Measurements from ENCODE around the gene STK38.
A peak's percentile ranks its signal among the peaks of the same experiment; 100 is the strongest.
"Not testable (repeated sequence)": the region's sequence is repeated elsewhere in the genome, so short reads cannot be mapped to it uniquely, and the experiment has no call there.

The STK38 gene

GRCh38 chr6:36581716-36582115 is 34.4 kb upstream of the STK38 start:
- peaks cover 78% of the 10 kb centered on the region for H3K4me1 ChIP-seq
- H3K4me2 ChIP-seq, result no peak overlapping the region
- H3K9me3 ChIP-seq, result no peaks in the 10 kb centered on the region
- H4K20me1 ChIP-seq, result no peaks in the 10 kb centered on the region
- H3K4me3 ChIP-seq, result no peak overlapping the region
- H3K27ac ChIP-seq, result no peak overlapping the region; the same call in 1 of the 2 replicates
- no peak for TF ChIP-seq Cebpa-rat (IDR thresholded peaks at IDR 0.05)
- no peaks in the 10 kb centered on the region for H3K27me3 ChIP-seq
- H3K9ac ChIP-seq, result no peak overlapping the region
- no peaks in the 10 kb centered on the region for H3K36me3 ChIP-seq

GRCh38 chr6:36580184-36580526 is 32.9 kb upstream of the STK38 start:
- no peak for TF ChIP-seq Cebpa-rat (IDR thresholded peaks at IDR 0.05)
- peaks cover 5% of the 10 kb centered on the region; the same call in 1 of the 2 replicates for H3K9me3 ChIP-seq
- peak overlapping the region; percentile 57 for H3K4me2 ChIP-seq
- peak overlapping the region; percentile 71 for H3K27ac ChIP-seq
- H3K4me3 ChIP-seq, result no peak overlapping the region
- no peaks in the 10 kb centered on the region for H4K20me1 ChIP-seq
- H3K9ac ChIP-seq, result peak overlapping the region; percentile 42; the same call in 1 of the 2 replicates
- no peaks in the 10 kb centered on the region for H3K36me3 ChIP-seq
- peaks cover 62% of the 10 kb centered on the region for H3K4me1 ChIP-seq
- H3K27me3 ChIP-seq, result no peaks in the 10 kb centered on the region

DNA sequence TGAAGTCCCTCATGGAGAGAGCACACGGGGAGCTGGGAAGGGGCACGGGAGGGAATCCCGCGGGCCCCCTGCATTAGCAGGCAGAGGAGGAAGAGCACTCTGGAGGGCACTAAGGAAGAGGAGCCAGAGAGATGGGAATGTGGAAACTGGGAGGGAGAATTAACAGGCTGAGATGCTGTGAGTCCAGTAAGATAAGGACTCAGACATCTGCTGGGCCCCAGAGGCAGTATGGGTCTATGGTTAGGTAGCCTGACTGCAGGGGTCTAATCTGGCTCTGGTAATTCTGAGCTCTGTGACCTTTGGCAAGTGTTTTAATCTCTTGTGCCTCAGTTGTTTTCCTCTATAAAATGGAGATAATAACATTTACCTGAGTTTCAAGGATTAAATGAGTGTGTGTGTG is 31.2 kb upstream of the STK38 start:
- Histone ChIP-seq H3K9ac (no peak overlapping the region), H3K4me3 (no peak overlapping the region), H4K20me1 (no peaks in the 10 kb centered on the region), H3K4me2 (no peak overlapping the region; the same call in 1 of the 2 replicates), H3K9me3 (peaks cover 17% of the 10 kb centered on the region), H3K27me3 (no peaks in the 10 kb centered on the region), H3K4me1 (peaks cover 49% of the 10 kb centered on the region), H3K36me3 (no peaks in the 10 kb centered on the region), H3K27ac (no peak overlapping the region)
- no peak for TF ChIP-seq Cebpa-rat (IDR thresholded peaks at IDR 0.05)

DNA sequence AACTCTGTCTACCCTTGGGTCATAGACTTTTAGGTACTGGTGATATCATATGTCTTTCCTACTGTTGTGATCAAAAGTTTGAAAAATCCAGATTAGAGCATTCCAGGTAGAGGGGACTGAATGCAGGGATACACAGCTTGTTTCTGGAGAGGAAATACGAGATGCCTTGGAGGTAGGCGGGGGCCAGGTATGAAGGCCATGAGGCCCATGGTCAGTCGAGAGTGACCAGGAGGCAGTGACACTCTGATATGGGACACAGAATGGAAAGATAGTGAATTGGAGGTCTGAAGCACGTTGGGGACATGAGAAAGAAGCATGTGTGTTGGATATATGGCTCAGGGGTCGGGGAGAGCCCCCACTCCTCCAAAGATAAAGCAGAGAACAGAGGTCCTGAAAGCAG is 30.8 kb upstream of the STK38 start:
- Histone ChIP-seq H3K4me2 (no peak overlapping the region), H3K4me1 (peaks cover 45% of the 10 kb centered on the region), H3K9me3 (peaks cover 17% of the 10 kb centered on the region), H4K20me1 (no peaks in the 10 kb centered on the region), H3K27ac (no peak overlapping the region), H3K27me3 (no peaks in the 10 kb centered on the region), H3K36me3 (no peaks in the 10 kb centered on the region), H3K9ac (no peak overlapping the region), H3K4me3 (no peak overlapping the region)
- TF ChIP-seq Cebpa-rat (IDR thresholded peaks at IDR 0.05), result no peak

DNA sequence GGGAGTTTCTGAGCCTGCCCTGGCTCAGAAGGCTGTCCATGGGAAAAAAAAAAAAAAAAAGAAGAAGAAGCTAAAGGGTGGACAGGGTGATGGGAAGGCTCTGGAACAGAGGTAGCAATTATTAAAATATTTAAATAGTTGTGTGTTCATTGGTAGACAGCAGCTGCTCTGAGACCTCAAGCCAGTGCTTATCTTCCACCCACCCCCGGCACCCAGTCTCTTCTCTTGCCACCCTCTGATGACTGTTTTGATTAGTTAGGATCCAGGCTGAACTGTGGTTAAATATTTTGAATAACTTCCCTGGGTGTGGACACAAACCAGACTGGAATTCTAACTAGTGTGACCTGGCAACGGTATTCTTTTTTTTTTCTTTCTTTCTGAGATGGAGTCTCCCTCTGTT is 30.0 kb upstream of the STK38 start:
- TF ChIP-seq Cebpa-rat (IDR thresholded peaks at IDR 0.05), result no peak
- H3K36me3 ChIP-seq, result no peaks in the 10 kb centered on the region
- no peaks in the 10 kb centered on the region for H4K20me1 ChIP-seq
- H3K9me3 ChIP-seq, result peaks cover 17% of the 10 kb centered on the region
- no peak overlapping the region for H3K4me3 ChIP-seq
- H3K4me2 ChIP-seq, result no peak overlapping the region
- H3K27ac ChIP-seq, result no peak overlapping the region
- no peak overlapping the region for H3K9ac ChIP-seq
- H3K4me1 ChIP-seq, result peaks cover 38% of the 10 kb centered on the region
- H3K27me3 ChIP-seq, result no peaks in the 10 kb centered on the region

DNA sequence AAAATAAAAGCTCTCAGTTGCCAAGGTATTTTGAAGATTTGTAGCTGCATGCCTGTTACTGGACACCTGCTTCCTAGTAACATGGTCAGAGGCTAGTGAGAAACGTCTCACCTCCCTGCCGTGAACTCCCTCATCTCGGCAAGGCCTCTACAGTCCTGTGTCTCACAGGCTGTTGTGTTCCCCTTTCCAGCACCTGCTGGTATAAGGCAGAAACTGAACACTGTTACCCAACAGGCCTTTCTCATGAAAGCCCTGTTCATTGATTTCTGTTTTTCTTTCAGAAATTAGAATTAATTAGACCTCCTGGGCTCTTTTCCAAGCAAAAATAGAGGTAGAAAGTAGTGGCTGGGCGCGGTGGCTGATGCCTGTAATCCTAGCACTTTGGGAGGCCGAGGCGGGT is 29.3 kb upstream of the STK38 start:
- Histone ChIP-seq H3K27me3 (no peaks in the 10 kb centered on the region), H3K4me2 (no peak overlapping the region), H3K27ac (no peak overlapping the region), H3K36me3 (no peaks in the 10 kb centered on the region), H3K4me1 (peaks cover 35% of the 10 kb centered on the region), H3K9ac (no peak overlapping the region), H4K20me1 (no peaks in the 10 kb centered on the region), H3K9me3 (peaks cover 21% of the 10 kb centered on the region), H3K4me3 (no peak overlapping the region)
- TF ChIP-seq Cebpa-rat (IDR thresholded peaks at IDR 0.05), result no peak

DNA sequence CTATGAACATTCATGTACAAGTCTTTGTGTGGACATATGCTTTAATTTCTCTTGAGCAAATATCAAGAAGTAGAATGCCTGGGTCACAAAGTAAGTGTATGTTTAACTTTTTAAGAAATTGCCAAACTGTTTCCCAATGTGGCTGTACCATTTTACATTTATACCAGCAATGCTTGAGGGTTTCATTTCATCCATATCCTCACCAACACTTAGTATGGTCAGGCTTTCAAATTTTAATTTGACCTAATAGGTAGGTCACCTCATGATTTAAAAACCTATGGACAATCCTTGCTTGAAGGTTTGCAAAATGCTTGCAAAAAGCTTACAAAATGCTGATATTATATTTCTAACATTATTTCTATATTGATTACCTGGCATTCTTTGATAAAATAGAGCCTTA is 27.4 kb upstream of the STK38 start:
- Histone ChIP-seq H3K36me3 (no peaks in the 10 kb centered on the region), H3K4me3 (no peak overlapping the region), H3K4me2 (no peak overlapping the region), H3K27me3 (no peaks in the 10 kb centered on the region), H4K20me1 (no peaks in the 10 kb centered on the region), H3K27ac (no peak overlapping the region), H3K9me3 (peaks cover 21% of the 10 kb centered on the region), H3K9ac (no peak overlapping the region), H3K4me1 (peaks cover 24% of the 10 kb centered on the region)
- no peak for TF ChIP-seq Cebpa-rat (IDR thresholded peaks at IDR 0.05)

DNA sequence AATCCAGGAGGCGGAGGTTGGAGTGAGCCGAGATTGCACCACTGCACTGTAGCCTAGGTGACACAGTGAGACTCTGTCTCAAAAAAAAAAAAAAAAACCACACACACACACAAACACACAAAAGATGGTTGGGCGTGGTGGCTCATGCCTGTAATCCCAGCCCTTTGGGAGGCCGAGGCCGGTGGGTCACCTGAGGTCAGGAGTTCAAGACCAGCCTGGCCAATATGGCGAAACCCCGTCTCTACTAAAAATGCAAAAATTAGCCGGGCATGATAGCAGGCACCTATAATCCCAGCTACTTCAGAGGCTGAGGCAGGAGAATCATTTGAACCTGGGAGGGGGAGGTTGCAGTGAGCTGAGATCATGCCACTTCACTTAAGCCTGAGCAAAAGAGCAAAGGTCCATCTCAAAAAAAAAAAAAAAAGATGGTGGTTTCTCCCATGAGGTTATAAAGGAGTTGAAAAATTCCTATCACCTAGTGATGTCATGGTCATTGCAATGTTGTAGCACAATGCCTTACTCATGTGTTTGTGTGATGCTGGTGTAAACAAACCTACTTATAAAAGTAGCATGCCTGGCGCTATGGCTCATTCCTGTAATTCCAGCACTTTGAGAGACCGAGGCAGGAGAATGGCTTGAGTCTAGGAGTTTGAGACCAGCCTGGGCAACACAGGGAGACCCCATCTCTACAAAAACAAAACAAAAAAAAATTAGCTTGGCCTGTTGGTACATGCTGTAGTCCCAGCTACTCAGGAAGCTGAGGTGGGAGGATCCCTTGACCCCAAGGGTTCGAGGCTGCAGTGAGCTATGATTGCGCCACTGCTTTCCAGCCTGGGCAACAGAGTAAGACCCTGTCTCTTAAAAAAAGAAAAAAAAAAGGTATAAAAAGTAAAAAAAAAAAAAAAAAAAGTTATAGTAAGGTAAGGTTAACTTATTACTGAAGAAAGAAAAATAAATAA is 25.4 kb upstream of the STK38 start:
- peaks cover 21% of the 10 kb centered on the region for H3K9me3 ChIP-seq
- H3K4me2 ChIP-seq, H3K27me3 ChIP-seq, H3K27ac ChIP-seq, H3K36me3 ChIP-seq, H4K20me1 ChIP-seq, H3K4me1 ChIP-seq, H3K9ac ChIP-seq, H3K4me3 ChIP-seq: not testable (repeated sequence)

GRCh38 chr6:36571122-36572043 is 24.1 kb upstream of the STK38 start:
- Histone ChIP-seq H4K20me1 (no peaks in the 10 kb centered on the region), H3K9ac (no peak overlapping the region), H3K9me3 (peaks cover 21% of the 10 kb centered on the region), H3K4me2 (no peak overlapping the region), H3K4me1 (no peaks in the 10 kb centered on the region), H3K36me3 (no peaks in the 10 kb centered on the region), H3K27ac (no peak overlapping the region), H3K4me3 (no peak overlapping the region), H3K27me3 (no peaks in the 10 kb centered on the region)
- no peak for TF ChIP-seq Cebpa-rat (IDR thresholded peaks at IDR 0.05)

GRCh38 chr6:36570264-36570663 is 23.0 kb upstream of the STK38 start:
- H3K9ac ChIP-seq, result no peak overlapping the region
- peaks cover 17% of the 10 kb centered on the region for H3K9me3 ChIP-seq
- no peaks in the 10 kb centered on the region for H4K20me1 ChIP-seq
- no peaks in the 10 kb centered on the region for H3K27me3 ChIP-seq
- H3K4me2 ChIP-seq, result no peak overlapping the region
- no peaks in the 10 kb centered on the region for H3K4me1 ChIP-seq
- H3K4me3 ChIP-seq, result no peak overlapping the region
- no peaks in the 10 kb centered on the region for H3K36me3 ChIP-seq
- no peak for TF ChIP-seq Cebpa-rat (IDR thresholded peaks at IDR 0.05)
- no peak overlapping the region for H3K27ac ChIP-seq

All from BLaER1 (cell line).